GM23338 (cell line): ENCODE data around the gene PIR. TPM values are rescaled to one million over a fixed set of nuclear protein-coding genes. Genes with fewer than 3 reads are reported as not detected.

Experiments
- ATAC-seq: fragments of 200-7000 bp; cut with Tn5 transposase; 3 replicates; pipeline ENCODE4 v1.9.1; 2020
- DNase-seq: peaks from one replicate; pipeline ENCODE4 v3.0.0-alpha.2; 2015; ENCODE audit warnings: low spot score
- H2AFZ ChIP-seq: fragments of 200-600 bp; sonication (generic); 2 replicates; pipeline ENCODE4 v1.8.0; 2016; ENCODE audit warnings: antibody characterized with exemption, mild to moderate bottlenecking, moderate library complexity
- H3F3A ChIP-seq: fragments of 200-600 bp; sonication (generic); replicated peaks from 2 replicates; pipeline ENCODE4 v1.8.0; 2017; ENCODE audit warnings: antibody characterized with exemption, mixed run types, low read depth
- H3K27ac ChIP-seq: fragments of 200-600 bp; sonication (generic); 2 replicates; pipeline ENCODE4 v1.6.1; 2016; ENCODE audit warnings: low read depth
- H3K27me3 ChIP-seq: fragments of 200-600 bp; sonication (generic); 2 replicates; pipeline ENCODE4 v1.8.0; 2016; ENCODE audit warnings: mild to moderate bottlenecking, mixed run types, moderate library complexity; ENCODE audit not compliant: insufficient read depth
- H3K36me3 ChIP-seq: fragments of 200-600 bp; sonication (generic); 2 replicates; pipeline ENCODE4 v1.8.0; 2016; ENCODE audit warnings: mild to moderate bottlenecking; ENCODE audit not compliant: insufficient read depth
- H3K4me1 ChIP-seq: fragments of 200-600 bp; sonication (generic); 2 replicates; pipeline ENCODE4 v1.8.0; 2016; ENCODE audit warnings: mild to moderate bottlenecking, moderate library complexity; ENCODE audit not compliant: insufficient read depth
- H3K4me2 ChIP-seq: fragments of 200-600 bp; sonication (generic); 2 replicates; pipeline ENCODE4 v1.7.1; 2017; ENCODE audit warnings: mixed run types
- H3K4me3 ChIP-seq: fragments of 200-600 bp; sonication (generic); 2 replicates; pipeline ENCODE4 v1.6.1; 2016; ENCODE audit warnings: mixed run types
- H3K79me2 ChIP-seq: fragments of 200-600 bp; sonication (generic); replicated peaks from 2 replicates; pipeline ENCODE4 v1.8.0; 2017; ENCODE audit warnings: mild to moderate bottlenecking; ENCODE audit not compliant: insufficient read depth
- H3K9me2 ChIP-seq: fragments of 200-600 bp; sonication (generic); 2 replicates; pipeline ENCODE4 v1.8.0; 2017; ENCODE audit not compliant: insufficient read depth
- H4K20me1 ChIP-seq: fragments of 200-600 bp; sonication (generic); replicated peaks from 2 replicates; pipeline ENCODE4 v1.8.0; 2017; ENCODE audit warnings: mild to moderate bottlenecking; ENCODE audit not compliant: insufficient read depth
- H3K27ac Mint-ChIP-seq: 2 replicates; pipeline ENCODE4 v1.8.0; 2020; ENCODE audit warnings: inconsistent platforms, mild to moderate bottlenecking, moderate library complexity, mixed read lengths
- H3K27me3 Mint-ChIP-seq: 3 replicates; pipeline ENCODE4 v1.8.0; 2022; ENCODE audit warnings: low read depth, mild to moderate bottlenecking, moderate library complexity, mixed read lengths, inconsistent platforms; ENCODE audit not compliant: insufficient read depth, poor library complexity
- H3K36me3 Mint-ChIP-seq: 3 replicates; pipeline ENCODE4 v1.8.0; 2021; ENCODE audit warnings: low read depth, mild to moderate bottlenecking, inconsistent platforms, moderate library complexity, mixed read lengths
- H3K4me1 Mint-ChIP-seq: 3 replicates; pipeline ENCODE4 v1.8.0; 2020; ENCODE audit warnings: mild to moderate bottlenecking, inconsistent platforms, mixed read lengths
- H3K4me3 Mint-ChIP-seq: 3 replicates; pipeline ENCODE4 v1.8.0; 2021; ENCODE audit warnings: moderate library complexity, mild to moderate bottlenecking, inconsistent platforms, mixed read lengths
- H3K9me3 Mint-ChIP-seq: 3 replicates; pipeline ENCODE4 v1.8.0; 2020; ENCODE audit warnings: moderate library complexity, mild to moderate bottlenecking, inconsistent platforms, mixed read lengths
- CREB1 ChIP-seq: fragments of 250-450 bp; sonication (Bioruptor Pico); IDR thresholded peaks from 2 replicates; pipeline ENCODE4 v1.5.0; 2020; ENCODE audit warnings: low read depth, mild to moderate bottlenecking, moderate library complexity
- CTCF ChIP-seq, 2 experiments: fragments of 200-600 bp in 1 of 2; sonication (generic) in 1 of 2; conservative IDR thresholded peaks; 2 replicates each; pipeline versions ENCODE4 v1.5.1 to v1.6.1; 2016 to 2017; ENCODE audit warnings: antibody characterized with exemption in 2 of 2, low read depth in 2 of 2, mild to moderate bottlenecking in 2 of 2, moderate library complexity in 1 of 2
- ETS1 ChIP-seq: IDR thresholded peaks from 2 replicates; pipeline ENCODE4 v1.6.1; 2016; ENCODE audit warnings: antibody characterized with exemption
- EZH2 ChIP-seq: fragments of 200-600 bp; sonication (generic); IDR thresholded peaks from one replicate; pipeline ENCODE4 v1.8.0; 2017; ENCODE audit warnings: antibody characterized with exemption, mild to moderate bottlenecking, low read depth; ENCODE audit not compliant: unreplicated experiment
- EZH2phosphoT487 ChIP-seq: fragments of 200-600 bp; sonication (generic); IDR thresholded peaks from one replicate; pipeline ENCODE4 v1.8.1; 2018; ENCODE audit warnings: antibody characterized with exemption; ENCODE audit not compliant: unreplicated experiment
- JUNB ChIP-seq: IDR thresholded peaks from one replicate; pipeline ENCODE4 v1.6.1; 2016; ENCODE audit warnings: antibody characterized with exemption; ENCODE audit not compliant: unreplicated experiment
- POLR2AphosphoS5 ChIP-seq: IDR thresholded peaks from 2 replicates; pipeline ENCODE4 v1.6.1; 2016; ENCODE audit warnings: antibody characterized with exemption, low read depth
- REST ChIP-seq: IDR thresholded peaks from one replicate; pipeline ENCODE4 v1.6.1; 2018; ENCODE audit warnings: antibody characterized with exemption; ENCODE audit not compliant: unreplicated experiment
- STAT1 ChIP-seq: IDR thresholded peaks from one replicate; pipeline ENCODE4 v1.6.1; 2016; ENCODE audit warnings: antibody characterized with exemption; ENCODE audit not compliant: unreplicated experiment
- ZNF114 ChIP-seq: fragments of 250-450 bp; sonication (Bioruptor Pico); IDR thresholded peaks from 2 replicates; pipeline ENCODE4 v1.5.0; 2020; ENCODE audit warnings: mild to moderate bottlenecking, moderate library complexity
- ZNF331 ChIP-seq: fragments of 250-450 bp; sonication (Bioruptor Pico); IDR thresholded peaks from 2 replicates; pipeline ENCODE4 v1.5.0; 2020; ENCODE audit warnings: low read depth, mild to moderate bottlenecking, moderate library complexity
- polyA plus RNA-seq: library from polyadenylated mRNA; unstranded; fragments of >200 nt; fragmentation: Nextera tagmentation; extraction: Ambion mirVana; gene quantifications from 2 replicates; pipeline ENCODE4 v1.2.1, GENCODE V29; 2016
- total RNA-seq: library from RNA; depleted of rRNA; stranded (reverse); fragments of >200 nt; shearing (Covaris generic); gene quantifications from 2 replicates; pipeline ENCODE4 v1.2.3, GENCODE V29; 2014

PIR gene
- total and polyA plus RNA-seq, 2 experiments from 2014 or later = 13.1 to 25.2 TPM

GRCh38 chrX:15496824-15497223 is 3.7 kb upstream of the PIR start:
- Mint-ChIP-seq H3K27ac (no peak overlapping the region), H3K4me3 (no peak overlapping the region), H3K4me1 (peaks cover 14% of the 10 kb centered on the region), H3K27me3 (no peaks in the 10 kb centered on the region), H3K9me3 (no peaks in the 10 kb centered on the region; the same call in 2 of the 3 replicates), H3K36me3 (no peaks in the 10 kb centered on the region)
- ATAC-seq (no peak), DNase-seq (no peak)
- no peak overlapping the region for H3K4me2 ChIP-seq
- no peak overlapping the region for H2AFZ ChIP-seq
- peaks cover 7% of the 10 kb centered on the region; the same call in 1 of the 2 replicates for H3K4me1 ChIP-seq
- TF ChIP-seq REST (no peak), ETS1 (no peak)
- H3K79me2 ChIP-seq = no peaks in the 10 kb centered on the region; the same call in 1 of the 2 replicates
- no peaks in the 10 kb centered on the region for H3K9me2 ChIP-seq
- no peaks in the 10 kb centered on the region for H3K36me3 ChIP-seq
- no peak overlapping the region for H3K27ac ChIP-seq
- H3F3A ChIP-seq = no peaks in the 10 kb centered on the region
- H3K27me3 ChIP-seq = no peaks in the 10 kb centered on the region
- no peaks in the 10 kb centered on the region for H4K20me1 ChIP-seq
- H3K4me3 ChIP-seq = no peak overlapping the region

GRCh38 chrX:15495801-15496200 is 2.7 kb upstream of the PIR start:
- Histone ChIP-seq H3K79me2 (no peaks in the 10 kb centered on the region; the same call in 1 of the 2 replicates), H3K9me2 (no peaks in the 10 kb centered on the region), H3K4me3 (no peak overlapping the region), H3F3A (no peaks in the 10 kb centered on the region), H3K27me3 (no peaks in the 10 kb centered on the region), H3K27ac (no peak overlapping the region), H3K36me3 (no peaks in the 10 kb centered on the region), H4K20me1 (no peaks in the 10 kb centered on the region), H3K4me2 (no peak overlapping the region), H2AFZ (no peak overlapping the region), H3K4me1 (peaks cover 8% of the 10 kb centered on the region; the same call in 1 of the 2 replicates)
- Mint-ChIP-seq H3K27me3 (no peaks in the 10 kb centered on the region), H3K4me1 (peaks cover 16% of the 10 kb centered on the region), H3K4me3 (no peak overlapping the region), H3K27ac (no peak overlapping the region), H3K9me3 (no peaks in the 10 kb centered on the region; the same call in 2 of the 3 replicates), H3K36me3 (peaks cover 4% of the 10 kb centered on the region; the same call in 2 of the 3 replicates)
- DNase-seq (no peak), ATAC-seq (no peak)
- no peak for TF ChIP-seq CREB1
- no peak for TF ChIP-seq REST
- TF ChIP-seq EZH2phosphoT487 = no peak
- no peak for TF ChIP-seq POLR2AphosphoS5
- no peak for TF ChIP-seq ETS1
- no peak for TF ChIP-seq EZH2
- TF ChIP-seq STAT1 = no peak
- no peak for TF ChIP-seq CTCF (conservative IDR thresholded peaks at IDR 0.05; ENCODE audit: low read depth in 2 of 2)
- no peak for TF ChIP-seq JUNB
- no peak for TF ChIP-seq ZNF114 (CRISPR knock-in tag)
- no peak for TF ChIP-seq ZNF331 (CRISPR knock-in tag)
